Erythroblast (primary cell): ENCODE measurements around the gene ZBTB7C.

Source experiments
- GATA1 ChIP-seq: IDR thresholded peaks from 2 replicates; pipeline ENCODE4 v1.6.1; 2011; ENCODE audit warnings: low read depth, mild to moderate bottlenecking, control low read depth, low read length, moderate library complexity
- POLR2A ChIP-seq: IDR thresholded peaks from 2 replicates; pipeline ENCODE4 v1.6.1; 2011; ENCODE audit warnings: mild to moderate bottlenecking, low read length

DNA sequence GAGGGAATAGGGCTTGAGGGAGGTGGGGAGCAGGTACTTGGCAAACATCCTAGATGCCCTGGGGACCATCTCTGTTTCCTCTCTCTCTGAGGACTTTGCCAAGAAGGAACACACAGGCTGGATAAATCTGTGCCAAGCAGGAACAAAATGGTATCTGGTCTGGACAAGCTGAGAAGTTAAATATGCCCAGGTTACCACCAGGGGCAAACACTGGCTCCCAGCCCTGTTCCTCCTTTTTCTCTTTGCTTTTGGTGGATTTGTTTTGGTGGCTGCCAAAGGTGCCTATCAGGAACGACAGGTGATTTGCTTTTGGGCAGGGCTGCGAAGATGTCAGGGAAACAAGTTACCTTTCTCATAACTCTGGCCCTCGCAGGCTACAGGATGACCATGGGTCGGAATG is 251.2 kb downstream of the ZBTB7C start:
- TF ChIP-seq POLR2A (no peak), GATA1 (no peak)
